NCI-H1694 treated with DMSO at 0.1 percent for 48 hours (cell line): ENCODE measurements around the gene WIPI1.
"Not testable (repeated sequence)": the region's sequence is repeated elsewhere in the genome, so short reads cannot be mapped to it uniquely, and the experiment has no call there.

ENCODE experiments used
- DNase-seq: peaks from one replicate; lab custom pipeline; 2025; lab: John Stamatoyannopoulos, UW

Gene WIPI1

DNA sequence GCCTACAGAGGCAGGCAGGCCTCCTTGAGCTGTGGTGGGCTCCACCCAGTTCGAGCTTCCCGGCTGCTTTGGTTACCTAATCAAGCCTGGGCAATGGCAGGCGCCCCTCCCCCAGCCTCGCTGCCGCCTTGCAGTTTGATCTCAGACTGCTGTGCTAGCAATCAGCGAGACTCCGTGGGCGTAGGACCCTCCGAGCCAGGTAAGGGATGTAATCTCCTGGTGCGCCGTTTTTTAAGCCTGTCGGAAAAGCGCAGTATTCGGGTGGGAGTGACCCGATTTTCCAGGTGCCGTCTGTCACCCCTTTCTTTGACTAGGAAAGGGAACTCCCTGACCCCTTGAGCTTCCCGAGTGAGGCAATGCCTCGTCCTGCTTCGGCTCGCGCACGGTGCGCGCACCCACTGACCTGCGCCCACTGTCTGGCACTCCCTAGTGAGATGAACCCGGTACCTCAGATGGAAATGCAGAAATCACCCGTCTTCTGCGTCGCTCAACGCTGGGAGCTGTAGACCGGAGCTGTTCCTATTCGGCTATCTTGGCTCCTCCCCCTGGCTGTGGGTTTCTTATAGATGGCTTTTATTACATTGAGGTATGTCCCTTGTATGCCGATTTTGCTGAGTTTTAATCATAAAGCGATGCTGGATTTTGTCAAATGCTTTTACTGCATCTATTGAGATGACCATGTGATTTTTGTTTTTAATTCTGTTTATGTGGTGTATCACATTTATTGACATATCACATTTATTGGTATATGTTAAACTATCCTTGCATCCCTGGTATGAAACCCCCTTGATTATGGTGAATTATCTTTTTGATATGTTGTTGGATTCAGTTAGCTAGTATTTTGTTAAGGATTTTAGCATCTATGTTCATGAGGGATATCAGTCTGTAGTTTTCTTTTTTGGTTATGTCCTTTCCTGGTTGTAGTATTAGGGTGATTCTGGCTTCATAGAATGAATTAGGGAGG is 43.4 kb downstream of the WIPI1 start:
- DNase-seq, result not testable (repeated sequence)

DNA sequence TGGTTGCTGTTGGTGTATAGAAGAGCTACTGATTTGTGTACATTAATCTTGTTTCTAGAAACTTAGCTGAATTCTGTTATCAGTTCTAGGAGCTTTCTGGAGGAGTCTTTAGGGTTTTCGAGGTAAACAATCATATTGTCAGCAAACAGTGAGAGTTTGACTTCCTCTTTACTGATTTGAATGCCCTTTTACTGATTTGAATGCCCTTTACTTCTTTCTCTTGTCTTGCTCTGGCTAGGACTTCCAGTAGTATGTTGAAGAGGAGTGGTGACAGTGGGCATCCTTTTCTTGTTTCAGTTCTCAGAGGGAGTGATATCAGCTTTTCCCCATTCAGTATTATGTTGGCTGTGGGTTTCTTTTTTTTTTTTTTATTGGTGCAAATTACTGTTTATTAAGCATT is 49.6 kb downstream of the WIPI1 start:
- DNase-seq, result not testable (repeated sequence)

DNA sequence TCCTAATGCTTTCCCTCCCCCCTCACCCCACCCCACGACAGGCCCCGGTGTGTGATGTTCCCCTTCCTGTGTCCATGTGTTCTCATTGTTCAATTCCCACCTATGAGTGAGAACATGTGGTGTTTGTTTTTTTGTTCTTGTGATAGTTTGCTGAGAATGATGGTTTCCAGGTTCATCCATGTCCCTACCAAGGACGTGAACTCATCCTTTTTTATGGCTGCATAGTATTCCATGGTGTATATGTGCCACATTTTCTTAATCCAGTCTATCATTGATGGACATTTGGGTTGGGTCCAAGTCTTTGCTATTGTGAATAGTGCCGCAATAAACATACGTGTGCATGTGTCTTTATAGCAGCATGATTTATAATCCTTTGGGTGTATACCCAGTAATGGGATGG is 53.5 kb downstream of the WIPI1 start:
- not testable (repeated sequence) for DNase-seq

DNA sequence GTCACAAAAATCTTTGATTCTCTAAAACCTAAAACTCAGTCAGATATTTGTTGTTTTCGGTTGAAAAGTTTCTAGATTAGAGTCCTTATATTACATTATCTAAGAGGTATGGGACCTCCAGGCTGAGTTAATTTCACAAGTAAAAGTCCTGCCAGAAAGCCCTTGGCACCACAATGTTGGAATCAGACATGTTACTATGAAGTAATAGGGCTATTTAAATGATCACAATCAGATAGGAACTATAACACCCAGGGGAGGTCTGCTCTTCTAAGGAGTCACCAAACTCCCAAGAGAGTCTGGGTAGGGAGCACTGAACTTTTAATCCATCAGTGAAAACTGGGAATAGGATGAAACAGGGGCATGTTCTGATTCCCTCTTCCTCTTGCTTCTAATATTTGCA is 54.2 kb downstream of the WIPI1 start:
- DNase-seq, result no peak

DNA sequence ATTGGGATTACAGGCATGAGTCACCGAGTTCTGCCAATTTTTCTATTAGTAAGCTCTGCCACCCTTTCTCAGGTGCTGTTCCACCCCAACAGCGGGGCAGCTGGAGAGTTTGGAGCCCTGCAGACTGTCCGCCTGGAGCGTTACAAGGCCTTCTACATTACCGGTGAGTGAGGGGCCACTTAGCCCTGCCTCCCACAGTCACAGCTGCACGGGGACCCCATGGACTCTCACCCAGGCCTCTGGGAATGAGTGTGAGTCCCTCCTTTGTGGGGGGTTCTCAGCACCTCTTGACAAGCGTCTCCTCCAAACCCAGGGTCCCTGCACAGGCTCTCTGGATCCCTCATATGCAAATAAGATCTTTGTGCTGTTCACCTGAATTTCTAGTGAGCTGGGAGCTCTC is 56.0 kb downstream of the WIPI1 start:
- DNase-seq, result no peak

DNA sequence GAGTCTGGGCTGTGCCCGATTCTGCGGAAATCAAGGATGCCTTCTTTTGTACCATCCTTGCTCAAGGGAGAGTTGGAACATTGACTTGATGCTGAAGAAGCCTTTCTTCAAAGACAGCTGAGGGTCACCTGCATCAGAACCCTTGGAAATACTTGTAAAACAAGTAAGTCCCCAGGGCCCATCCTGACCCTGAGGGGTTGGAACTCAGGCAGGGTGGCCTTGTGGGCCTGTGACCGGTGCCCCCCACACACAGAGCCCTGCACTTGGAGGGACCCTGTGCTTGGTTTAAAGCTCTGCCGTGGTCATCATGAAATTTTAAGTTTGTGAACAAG is 56.9 kb downstream of the WIPI1 start:
- no peak for DNase-seq

DNA sequence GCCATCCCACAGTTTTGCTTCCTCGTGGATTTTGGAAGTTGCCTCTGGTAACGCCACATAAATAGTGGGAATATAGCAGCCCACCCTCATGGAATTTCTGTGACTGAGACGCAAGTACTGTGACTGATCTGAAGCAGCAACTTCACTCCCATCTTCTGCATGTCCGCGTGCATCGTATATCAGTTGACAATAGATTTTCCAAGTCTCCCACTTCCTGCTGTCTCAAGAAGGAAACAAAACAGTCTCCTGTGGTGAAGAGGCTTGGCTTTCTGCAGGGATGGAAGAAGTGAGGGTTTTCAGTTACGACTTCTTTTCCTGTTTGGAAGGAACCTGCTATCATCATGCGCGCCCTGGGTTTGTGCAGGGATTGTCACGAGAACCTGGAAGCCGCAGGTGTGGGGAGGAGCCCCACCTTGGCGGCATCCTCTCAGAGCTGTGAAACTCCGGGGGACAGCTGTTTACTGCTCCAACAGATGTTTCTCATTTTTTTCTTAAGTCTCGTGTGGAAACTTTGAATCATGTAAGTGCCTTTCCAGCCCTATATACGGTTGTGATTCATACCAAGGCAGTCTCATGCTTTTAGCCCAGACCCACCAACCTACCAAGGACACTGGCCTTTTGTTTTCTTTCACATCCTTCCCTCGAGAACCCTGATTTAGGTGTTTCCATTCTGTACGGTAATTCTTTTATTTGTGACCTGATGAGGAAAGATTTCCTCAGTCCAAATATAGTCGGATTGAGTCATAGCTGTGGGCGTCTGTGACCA is 57.5 kb downstream of the WIPI1 start:
- no peak for DNase-seq

DNA sequence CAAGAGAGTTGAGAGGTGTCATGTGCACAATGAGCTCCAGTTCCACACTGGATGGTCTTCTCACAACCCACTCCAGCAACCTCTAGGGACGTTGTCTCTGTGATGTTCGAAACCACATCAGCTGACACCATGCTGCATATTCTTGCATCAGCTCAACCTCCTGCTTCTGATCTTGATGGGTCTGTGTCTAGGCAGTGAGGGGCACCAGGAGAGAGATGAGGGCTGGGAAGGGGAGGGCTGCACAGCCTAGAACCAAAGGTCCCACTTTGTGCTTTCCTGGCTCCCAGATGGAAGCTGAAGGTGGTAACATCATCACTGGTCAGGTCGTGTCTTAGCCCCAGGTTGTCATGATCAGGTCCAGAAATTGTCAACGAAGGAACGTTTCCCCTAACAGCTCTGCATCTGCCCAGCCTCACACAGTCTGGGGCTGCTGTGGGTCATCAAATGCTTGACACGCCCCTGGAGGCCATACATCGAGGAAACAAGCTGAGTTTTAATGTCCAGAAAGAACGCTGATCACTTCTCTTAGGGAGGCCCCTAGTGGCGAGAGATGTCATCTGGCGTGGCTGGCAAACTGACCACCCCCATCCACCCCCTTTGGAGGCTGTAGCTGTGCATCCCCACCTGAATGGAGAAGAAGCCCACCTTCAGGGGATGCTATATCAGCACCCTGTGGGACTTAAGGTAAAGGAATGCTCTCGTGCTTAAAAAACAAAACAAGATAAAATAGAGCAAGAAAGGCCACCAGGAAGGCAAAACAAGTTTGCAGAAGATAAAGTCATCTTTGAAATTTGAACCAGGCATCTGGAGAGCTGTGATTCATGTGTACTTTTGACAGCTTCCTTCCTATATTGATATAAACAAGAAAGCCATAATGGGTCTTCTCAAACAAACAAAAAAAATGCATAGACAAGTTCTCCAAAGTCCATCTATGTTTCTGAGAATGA is 58.3 kb downstream of the WIPI1 start:
- no peak for DNase-seq

DNA sequence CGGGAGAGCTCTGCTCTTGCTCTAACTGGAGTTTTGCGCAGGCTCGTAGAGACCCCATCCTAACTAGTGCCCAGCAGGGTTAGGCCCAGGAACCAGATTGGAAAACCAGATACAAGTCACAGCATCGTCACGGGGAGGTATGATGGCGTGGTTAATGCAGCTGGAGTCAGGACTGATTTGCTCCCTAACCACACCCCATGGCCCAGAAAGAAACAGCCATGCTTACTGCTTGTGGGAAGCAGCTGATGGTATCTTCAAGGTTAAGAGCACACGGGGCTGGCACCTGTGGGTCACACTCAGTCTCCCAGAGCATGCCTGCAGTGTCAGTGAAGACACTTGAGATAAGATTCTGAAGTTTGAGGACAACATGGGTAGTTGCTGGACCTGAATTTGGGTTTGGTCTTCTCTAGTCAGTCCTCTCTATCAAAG is 60.2 kb downstream of the WIPI1 start:
- no peak for DNase-seq

DNA sequence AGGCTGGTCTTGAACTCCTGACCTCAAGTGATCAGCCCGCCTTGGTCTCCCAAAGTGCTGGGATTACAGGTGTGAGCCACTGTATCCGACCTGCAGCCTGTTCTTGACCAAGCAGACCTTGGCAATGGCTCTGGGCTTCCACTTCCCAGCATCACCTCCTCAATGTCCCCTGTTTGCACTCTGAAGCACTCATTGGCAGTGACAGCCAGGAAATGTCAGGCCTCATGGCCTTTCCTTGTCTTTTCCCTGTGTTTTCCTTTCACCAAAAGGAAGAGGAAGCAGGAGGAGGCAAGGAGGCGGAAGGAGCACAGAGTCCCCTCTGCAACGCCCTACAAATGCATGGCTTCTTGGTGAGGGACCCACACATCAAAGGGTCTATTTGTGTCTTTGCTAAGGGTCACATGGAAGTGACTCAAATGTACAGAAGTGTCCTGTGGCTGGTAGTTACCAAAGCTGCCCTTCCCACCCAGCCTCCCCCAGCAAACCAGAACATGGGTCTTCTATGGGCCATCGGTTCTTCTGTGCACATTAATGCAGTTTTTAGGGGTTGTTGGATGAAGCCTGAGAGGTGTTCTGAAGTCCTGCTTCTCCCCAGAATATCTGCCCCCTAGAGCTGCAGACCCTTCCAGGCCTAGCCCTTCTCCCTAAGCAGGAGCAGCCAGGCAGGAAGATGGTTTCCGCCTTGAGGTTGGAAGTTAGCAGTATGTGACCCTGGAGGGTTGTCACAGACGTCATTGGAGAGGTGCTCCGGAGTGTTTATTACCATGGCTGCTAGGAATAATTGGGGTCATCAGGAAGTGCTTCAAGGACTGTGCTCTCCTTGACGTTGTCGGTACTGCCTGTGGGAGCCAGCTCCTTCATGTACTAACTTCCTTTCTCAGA is 60.8 kb downstream of the WIPI1 start:
- no peak for DNase-seq

DNA sequence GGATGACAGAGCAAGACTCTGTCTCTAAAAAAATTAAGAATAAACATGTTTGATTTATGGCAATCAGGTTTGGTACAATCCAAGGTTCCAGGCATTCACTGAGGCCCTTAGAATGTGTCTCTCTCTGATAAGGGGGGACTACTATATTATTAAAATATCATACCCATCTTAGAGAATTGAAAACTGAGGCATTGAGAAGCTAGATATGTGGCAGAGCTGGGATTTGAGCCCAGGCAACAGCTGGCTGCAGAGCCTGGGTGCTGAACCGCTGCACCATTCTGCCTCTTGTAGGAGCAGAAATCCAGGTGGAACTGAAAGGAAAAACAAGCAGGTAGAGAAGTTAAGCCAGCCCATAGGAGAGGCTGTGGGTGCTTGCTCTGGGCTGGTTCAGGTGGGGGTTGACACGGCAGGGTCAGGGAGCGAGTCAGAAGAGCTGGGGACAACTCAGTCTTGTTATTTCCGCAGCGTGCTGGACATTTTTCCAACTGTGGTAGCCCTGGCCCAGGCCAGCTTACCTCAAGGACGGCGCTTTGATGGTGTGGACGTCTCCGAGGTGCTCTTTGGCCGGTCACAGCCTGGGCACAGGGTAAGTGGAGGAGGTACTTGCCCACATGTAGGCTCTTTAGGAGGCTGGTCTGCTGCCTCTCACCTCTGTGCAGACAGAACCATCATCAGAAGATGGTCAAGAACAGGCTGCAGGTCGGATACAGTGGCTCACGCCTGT is 62.5 kb downstream of the WIPI1 start:
- no peak for DNase-seq

DNA sequence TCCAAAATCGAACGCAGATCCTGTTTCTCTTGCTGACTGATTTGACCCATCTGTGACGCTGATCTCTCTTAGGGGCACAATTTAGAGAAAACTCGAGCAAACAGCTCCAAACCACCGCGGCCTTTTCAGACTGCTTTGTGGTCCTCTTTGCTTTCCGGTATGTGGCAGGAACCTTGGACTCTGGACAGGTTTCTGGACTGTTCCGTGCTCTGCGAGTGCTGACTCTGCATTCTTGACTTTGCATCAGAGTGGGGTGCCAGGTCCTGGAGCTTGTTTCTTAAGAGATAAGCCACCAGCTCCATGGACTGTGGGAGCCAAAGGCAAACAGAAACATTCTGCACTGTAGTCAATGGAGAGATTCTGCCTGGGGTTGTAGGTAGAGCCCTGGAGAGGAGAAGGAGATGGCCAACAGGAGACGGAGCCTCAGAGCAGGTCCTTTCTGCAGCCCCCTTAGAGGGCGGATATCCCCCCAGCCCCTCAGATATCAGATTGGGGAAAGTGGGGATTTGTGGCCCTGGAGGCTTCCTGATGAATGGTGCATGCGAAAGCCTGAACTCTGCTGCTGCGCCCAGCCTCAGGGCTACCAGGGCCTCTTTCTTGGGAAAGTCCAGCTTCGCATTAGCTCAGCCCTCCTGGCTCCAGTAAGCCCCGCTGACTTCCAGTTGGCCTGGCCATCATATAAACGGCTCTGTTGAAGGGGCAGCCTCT is 65.6 kb downstream of the WIPI1 start:
- DNase-seq, result no peak

DNA sequence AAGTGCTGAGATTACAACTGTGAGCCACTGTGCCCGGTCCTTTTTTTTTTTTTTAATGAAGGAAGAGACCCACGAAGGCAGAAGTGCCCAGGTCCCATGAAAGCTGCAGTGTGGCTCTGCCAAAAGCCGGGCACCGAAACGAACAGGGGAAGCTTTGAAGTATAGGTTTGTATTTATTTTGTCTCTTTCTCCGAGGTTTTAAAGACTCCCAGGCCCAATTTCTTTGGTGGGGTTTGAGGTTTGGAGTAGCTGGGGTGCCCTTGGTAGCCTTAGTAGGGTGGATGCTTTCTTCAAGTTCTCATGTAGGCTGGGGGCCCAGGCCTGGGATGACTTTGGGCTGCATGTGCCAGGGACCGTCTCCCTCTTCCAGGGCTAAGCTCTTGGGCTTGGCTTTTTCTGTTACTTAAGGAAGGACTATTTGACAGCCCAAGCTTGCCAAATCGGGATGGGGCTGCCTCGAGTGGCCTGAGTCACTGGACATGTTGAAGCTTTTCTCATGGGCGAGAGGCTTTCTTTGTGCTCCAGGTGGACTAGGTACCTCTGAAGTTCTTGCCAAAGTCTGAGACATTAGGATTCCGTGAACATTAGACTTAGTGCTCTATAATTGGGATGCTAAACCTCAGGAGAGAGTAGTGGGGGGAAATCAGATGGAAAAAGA is 66.3 kb downstream of the WIPI1 start:
- DNase-seq, result no peak

DNA sequence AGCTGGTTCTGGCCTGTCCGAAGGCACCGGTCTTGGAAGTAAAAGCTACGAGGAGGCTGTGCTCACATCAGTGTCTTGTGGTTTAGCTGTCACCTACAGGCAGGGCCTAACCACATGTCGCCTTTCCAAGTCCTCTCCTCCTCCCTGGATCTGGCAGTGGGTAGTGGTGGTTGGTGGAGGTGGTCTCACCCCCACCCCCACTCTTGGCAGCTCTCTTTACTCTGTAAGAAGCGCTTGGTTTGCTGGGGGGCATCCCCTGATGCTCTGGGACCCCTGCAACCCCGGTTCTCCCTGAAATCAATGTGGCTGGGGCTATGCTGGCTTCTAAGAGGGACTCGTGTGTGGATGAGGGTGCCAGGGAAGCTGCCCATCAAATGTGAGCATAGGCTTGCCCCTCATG is 68.3 kb downstream of the WIPI1 start:
- DNase-seq, result no peak

DNA sequence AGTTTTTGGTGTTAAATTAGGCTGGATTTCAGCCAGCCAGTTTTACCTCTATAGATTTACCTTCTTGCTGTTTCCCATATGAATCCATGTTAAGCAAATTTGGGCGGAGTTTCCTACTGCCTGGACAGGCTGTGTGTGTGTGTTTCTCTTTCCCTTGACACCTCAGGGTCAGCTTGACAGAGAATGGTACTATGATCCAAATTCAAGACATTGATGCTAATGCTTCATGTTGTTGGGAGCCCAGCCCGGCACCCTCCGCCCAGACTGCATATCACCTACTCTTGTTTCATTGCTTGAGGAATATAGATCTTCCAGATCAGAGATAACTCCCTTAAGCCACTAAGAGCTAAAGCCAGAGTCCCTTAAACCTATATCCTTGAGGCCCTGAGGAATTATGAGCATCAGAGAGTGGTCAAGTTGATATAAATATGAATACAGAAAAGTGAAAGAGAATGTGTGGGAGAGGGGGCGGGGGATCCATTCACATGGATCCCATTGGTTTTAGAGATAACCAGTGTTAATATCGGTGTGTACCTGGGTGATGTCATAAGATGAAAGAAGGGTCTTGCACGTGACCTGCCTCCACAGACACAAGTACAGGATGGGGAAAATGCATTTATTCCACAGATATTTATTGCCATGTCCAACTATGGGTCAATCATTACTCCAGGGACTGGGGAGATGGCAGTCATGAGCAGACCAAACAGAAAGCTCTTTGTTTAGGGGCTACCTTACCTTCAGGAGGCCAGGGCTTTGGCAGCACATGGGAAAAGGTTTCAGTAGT is 69.7 kb downstream of the WIPI1 start:
- no peak for DNase-seq

DNA sequence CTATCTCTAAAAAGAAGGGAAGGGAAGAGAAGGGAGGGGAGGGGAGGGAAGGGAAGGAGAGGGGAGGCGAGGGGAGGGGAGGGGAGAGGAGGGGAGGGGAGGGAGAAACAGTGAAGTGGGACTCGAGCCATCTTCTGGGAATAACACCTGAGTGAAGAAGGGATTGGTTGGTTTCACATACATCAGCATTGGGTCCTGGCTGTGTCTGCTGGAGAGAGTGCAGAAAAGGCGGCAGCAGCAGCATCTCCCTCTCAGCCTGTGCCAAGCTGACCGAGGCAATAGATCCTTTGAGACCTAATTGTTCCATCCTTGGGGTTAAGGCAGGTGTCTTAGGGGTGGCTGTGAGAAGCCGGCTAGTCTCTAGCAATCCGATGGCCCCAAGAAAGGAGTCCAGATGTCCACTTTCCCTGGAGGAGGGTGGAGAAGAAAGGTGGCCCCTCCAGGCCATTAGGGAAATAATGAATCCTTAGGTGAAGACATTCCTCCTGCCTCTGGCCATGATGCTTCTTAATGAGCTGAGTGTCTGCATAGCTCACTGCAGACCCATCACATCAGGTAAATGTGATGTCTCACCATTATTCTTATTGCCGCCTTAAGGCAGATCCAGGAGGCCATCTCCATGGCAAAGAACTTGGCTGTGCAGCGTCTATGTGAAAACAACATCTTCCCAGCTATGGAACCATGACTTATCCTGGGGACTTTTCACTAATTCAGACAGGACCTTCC is 71.6 kb downstream of the WIPI1 start:
- no peak for DNase-seq

DNA sequence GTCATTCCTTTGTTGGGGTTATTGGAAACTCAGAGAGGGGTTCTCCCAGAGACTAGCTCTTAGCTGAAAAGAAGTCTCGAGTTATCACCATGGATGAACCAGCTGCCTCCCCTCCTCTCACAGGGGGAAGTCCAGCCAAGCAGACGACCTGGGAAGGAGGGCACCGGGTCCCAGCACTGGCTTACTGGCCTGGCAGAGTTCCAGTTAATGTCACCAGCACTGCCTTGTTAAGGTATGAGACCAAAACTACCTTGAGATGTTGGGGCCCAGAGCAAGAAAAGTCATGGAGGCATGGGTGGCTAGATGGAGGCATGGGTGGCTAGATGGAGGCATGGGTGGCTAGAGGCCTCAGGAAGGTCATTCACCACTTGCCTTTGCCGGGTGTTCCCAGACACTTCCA is 72.4 kb downstream of the WIPI1 start:
- DNase-seq, result no peak

DNA sequence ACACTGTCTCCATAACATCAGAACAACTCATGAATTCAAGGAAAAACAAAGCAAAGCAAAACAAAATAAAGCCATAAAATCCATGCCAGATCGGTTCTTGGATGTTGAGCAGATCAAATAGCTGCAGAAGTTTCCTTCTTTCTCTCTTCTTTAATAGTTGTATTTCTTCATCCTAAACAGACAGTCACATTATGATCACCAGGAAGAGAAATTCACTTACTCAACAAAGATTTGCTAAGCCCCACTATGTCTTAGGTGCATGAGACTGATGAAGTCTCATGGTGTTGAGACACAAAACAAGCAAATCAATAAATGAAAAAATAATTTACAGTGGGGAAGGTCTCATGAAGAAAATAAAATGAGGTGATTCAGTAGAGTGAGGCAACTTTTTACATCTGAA is 72.8 kb downstream of the WIPI1 start:
- no peak for DNase-seq
